ENCODE measurements around the gene ANKRD6.
"Not testable (repeated sequence)": the region's sequence is repeated elsewhere in the genome, so short reads cannot be mapped to it uniquely, and the experiment has no call there.

Gene ANKRD6

DNA sequence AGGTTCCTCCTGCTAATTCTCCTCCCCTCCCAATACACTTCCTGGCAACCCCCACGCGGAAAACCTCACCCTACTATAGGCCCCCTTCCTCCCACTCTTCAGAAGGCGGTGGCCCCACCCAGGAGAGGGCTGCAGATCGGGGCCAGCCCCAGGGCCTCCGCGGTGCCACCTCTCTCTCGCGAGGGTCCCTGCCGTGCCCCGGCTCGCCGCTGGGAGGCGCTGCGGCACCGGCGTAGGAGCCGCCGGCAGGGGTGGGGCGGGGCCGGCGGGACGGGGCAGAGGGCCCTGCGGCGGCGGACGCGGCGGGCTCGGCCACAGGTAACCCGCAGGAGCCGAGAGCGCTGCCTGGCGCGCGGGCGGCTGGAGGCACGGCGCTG, at the start of gene ANKRD6:
Gene ANKRD6, plus strand, starts transcription at position 278 of the 377 bp plus-strand sequence. CDS start 133,825 bp downstream, outside the sequence.
- DNase-seq (ENCODE audit: extremely low read depth in 1 of 2, low read depth in 1 of 2), result peak; percentile 36 to 77

DNA sequence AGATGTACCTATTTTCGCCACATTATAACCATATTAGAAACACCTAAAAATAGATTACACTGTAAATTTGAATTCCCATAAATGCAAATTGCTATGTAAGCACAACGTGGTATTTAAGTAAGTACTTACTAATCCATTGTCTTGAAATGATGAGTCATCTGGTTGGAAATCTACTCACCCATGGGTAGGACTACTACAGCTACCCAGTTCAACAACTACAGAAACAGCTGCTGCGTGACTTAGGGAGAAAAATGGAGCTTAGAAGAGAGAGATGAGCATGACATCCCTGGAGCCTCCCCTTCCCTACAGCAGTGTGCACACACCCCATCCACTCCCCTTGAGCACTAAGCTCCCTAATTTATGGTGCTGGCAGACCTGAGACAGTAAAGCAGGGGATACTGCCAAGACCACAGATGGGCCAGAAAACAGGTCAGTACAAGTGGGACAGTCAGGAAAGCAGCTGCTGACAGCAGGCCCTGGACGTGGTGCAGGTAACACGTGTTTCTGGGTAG, 47.7 kb upstream of the ANKRD6 start:
- no peak for DNase-seq (ENCODE audit: extremely low read depth in 1 of 2, low read depth in 1 of 2)

DNA sequence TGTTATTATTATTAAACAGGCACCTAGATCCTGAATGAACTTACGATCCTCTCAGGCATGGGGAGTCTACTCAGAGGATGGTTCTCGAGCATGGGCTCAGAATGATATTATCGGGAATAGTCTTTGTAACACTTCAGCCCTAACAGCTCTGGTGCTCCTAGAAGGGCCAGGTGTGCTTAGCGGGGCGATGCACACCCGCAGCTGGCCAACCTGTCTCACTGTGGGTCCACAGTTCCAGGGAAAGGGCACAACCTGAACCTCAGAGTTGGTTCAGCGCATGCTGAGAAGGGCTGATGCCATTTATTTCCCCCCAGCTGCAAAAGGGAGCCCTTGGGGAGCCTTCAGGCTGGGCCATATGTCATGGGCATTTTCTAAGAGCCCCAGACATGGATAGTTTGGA, 47.1 kb upstream of the ANKRD6 start:
- no peak for DNase-seq (ENCODE audit: extremely low read depth in 1 of 2, low read depth in 1 of 2)

DNA sequence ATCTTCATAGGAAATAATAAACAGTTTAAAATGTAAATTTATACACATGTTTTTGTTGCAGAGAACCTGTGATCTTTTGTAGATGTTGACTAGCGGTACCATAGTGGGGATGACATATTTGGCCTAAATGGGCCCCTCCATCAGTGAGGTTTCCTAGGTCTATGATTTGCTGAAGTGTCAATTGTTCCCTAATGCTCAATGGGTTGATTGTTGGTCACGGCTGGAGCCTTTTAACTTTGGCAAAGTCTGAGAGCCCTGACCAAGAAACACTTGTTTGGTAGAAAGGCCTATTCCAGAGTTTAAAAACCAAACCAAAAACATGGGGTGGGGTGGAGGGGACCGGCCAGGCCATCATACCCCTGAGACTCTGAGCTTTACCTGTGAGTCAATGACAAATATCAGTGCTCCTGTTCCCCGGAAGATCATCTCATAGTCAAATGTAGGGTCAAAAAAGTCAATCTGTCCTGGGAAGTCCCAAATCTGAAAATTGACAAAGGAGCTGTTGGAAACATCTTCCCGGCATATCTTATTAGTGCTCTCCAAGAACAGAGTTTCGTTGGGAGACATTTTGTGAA, 45.9 kb upstream of the ANKRD6 start:
- no peak for DNase-seq (ENCODE audit: extremely low read depth in 1 of 2, low read depth in 1 of 2)

DNA sequence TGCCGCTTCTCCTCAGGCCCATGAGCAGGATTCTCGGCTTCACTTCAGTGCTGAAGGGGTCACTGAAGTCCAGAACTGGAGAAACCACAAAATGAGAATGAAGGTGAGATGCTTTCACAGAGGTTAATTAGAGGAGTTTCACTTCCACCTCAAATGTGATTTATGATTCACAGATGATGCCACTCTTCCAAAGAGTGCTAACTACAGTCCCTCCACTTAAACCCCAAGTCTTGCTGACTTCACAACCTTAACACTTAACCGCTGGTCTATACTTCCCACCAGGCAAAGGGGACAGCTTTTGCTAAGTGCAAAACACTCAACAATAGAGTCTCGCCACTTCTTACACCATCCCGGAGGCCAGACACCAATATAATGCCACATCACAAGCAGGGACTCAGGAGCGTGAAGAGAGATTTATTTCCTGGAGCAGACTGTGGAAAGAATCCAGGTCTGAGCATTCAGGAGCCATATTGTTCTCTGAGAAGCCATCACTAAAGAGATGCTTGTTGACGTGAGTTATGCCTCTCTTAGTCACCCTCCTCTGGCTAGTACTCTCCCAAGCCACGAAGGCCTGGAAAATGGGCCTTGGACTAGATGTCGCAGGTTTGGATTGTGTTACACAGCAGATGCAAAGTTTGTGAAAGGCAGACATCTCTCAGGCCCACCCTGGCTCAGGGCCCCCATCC, 45.3 kb upstream of the ANKRD6 start:
- DNase-seq (ENCODE audit: extremely low read depth in 1 of 2, low read depth in 1 of 2), result no peak

DNA sequence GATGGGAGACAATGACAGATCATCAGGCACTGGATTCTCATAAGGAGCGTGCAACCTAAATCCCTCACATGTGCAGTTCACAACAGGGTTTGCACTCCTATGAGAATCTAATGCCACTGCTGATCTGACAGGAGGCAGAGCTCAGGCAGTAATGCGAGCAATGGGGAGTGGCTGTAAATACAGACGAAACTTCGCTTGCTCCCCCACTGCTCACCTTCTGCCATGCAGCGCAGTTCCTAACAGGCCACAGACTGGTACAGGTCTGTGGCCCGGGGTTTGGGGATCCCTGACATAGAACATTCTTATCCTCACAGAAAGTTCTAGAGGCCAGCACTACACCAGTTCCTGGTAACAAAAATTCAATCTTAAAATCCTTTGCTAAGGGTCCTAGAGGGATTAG, 44.1 kb upstream of the ANKRD6 start:
- no peak for DNase-seq (ENCODE audit: extremely low read depth in 1 of 2, low read depth in 1 of 2)

DNA sequence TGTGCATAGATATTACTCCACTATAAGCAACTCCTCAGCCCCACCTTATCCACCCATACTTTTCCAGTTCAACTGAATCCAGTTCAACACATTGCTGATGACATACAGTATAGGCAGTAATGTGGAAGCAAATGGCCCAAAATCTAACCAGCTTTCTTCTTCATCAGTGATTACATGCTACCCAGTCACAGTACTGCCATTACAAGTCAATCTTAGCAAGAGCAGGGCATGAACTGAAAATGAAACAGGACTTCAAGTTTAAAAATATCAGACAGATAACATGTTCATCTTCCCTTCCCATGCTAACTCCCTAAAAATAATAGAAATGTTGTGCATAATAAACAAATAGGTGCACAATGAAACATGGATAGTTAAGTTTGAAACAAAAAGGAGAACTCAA, 40.1 kb upstream of the ANKRD6 start:
- no peak for DNase-seq (ENCODE audit: extremely low read depth in 1 of 2, low read depth in 1 of 2)

DNA sequence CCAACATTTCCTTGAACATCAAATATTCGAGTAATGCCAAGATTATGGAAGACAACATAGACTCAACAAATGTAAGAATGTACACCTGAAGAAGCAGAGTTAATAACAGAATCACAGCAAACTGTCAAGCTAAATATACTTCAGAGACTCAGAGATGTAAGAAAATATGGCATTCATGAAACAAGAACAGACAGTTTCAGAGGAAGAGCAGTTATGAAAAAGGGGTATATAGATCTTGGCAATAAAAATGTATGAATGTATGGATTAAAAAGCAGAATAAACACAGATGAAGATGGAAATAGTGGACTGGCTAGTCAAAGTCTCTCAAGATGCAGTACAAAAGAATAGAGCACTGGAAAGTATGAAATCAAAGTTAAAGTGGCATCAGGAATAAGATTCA, 39.3 kb upstream of the ANKRD6 start:
- DNase-seq (ENCODE audit: extremely low read depth in 1 of 2, low read depth in 1 of 2), result no peak

DNA sequence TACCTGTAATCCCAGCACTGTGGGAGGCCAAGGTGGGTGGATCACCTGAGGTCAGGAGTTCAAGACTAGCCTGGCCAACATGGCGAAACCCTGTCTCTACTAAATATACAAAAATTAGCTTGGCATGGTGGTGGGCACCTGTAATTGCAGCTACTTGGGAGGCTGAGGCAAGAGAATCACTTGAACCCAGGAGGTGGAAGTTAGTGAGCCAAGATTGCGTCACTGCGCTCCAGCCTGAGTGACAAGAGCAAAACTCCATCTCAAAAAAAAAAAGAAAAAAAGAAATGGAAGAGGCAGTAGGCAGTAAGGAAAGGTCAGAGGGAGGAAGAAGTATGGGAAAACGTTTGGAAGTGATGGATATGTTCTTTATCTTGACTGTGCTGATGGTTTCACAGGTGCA, 35.1 kb upstream of the ANKRD6 start:
- DNase-seq (ENCODE audit: extremely low read depth in 1 of 2, low read depth in 1 of 2), result not testable (repeated sequence)

DNA sequence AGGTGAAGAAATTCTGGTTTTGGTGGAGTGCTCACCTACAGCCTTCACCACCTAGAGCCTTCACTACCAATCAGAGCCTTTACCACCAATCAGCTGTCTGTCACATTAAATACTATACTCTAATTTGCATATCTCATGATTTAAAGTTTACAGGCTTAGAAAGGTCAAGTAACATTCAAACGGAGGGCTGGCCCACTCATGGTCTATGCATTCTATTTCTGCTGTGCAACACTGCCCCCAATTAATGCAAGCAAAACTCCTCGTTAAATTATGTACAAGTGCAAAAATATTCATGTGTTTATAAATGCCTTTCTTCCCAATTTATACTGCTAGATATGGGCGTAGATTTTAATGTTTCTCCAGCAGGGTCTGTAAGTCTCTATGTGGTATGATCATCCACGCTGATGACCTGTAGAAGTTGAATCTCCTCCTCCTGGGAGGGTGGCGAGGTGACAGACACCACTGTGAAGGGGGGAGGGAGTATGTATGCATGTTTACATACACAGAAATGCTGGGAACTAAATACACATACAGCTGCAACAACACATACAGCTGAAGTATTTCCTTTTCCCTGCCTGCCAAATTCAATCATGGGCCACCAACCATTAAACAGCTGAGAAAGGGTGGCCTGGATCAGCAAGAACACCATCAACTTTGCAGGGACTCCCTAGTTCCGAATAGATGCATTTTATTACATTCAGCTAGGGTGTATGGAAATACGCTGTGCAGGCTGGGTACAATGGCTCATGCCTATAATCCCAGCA, 34.0 kb upstream of the ANKRD6 start:
- DNase-seq (ENCODE audit: extremely low read depth in 1 of 2, low read depth in 1 of 2), result no peak

DNA sequence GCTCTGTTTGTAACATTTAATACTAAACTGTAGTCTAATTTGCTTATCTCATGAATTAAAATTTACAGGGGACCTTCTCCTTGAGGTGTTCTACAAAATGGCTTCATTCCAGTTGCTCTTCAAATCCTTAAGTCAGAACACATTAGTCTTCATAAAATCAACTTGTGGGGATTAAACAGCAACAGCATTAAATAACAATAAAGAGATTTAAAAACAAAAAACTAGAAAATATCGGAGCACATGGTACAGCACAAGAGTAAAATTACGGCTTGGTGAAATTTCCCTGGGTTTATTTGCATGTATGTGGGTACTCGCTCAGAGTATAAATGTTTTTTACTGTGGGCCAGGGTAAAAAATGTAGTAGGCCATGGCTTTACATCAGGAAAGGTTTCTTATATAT, 32.9 kb upstream of the ANKRD6 start:
- DNase-seq (ENCODE audit: extremely low read depth in 1 of 2, low read depth in 1 of 2), result no peak

DNA sequence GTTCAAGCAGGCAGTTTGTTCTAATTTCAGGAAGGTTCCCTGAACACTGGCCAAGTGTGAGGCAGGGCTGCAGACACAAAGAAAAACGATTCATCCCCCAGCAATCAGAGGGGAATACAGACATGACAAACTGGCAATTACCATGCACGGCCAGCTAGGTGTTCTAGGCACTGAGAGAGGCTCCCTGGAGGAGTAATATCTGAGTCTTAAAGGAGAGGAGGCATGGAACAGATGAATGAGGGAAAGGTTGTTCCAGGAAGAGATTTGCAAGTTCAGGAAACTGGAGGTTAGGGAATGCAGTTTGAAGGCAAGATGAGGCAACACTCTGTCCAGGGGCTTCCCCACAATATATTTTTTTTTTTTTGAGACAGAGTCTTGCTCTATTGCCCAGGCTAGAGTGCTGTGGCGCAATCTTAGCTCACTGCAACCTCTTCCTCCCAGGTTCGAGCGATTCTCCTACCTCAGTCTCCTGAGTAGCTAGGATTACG, 32.0 kb upstream of the ANKRD6 start:
- DNase-seq (ENCODE audit: extremely low read depth in 1 of 2, low read depth in 1 of 2), result no peak

DNA sequence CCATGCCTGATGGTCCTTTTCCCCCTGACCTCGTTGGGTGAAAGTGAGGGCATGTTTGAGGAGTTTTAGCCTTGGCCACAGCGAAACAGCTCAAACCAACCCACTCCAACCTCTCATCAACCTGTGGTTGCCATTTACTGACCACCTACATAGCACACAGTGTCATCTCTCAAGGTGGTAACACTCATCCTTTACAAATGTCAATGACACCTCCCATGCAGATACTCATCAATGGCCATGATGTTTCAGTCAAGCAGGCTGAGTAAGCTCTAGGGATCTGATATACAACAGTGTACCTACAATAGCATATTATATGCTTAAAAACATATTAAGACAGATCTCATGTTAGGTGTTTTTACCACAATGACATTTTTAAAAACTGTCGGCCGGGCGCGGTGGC, 30.2 kb upstream of the ANKRD6 start:
- no peak for DNase-seq (ENCODE audit: extremely low read depth in 1 of 2, low read depth in 1 of 2)

DNA sequence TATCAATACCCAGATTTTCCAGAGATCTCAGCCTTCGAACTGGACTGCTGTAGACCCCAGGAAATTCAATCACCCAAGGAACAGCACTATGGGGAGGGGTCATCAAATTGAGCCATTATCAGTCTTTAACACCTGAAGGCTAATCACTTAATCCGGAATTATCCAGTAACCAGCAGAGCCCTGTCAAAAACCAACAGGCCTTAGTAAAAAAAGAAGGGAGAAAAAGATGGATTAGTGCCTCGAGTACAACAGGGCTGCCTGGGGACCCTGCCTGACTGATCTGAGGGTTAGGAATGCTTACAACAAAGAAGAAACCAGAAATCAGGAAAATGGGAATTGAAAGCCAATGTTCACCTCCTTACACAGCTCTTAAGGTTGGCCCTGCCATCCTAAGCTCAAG, 28.4 kb upstream of the ANKRD6 start:
- DNase-seq (ENCODE audit: extremely low read depth in 1 of 2, low read depth in 1 of 2), result no peak

DNA sequence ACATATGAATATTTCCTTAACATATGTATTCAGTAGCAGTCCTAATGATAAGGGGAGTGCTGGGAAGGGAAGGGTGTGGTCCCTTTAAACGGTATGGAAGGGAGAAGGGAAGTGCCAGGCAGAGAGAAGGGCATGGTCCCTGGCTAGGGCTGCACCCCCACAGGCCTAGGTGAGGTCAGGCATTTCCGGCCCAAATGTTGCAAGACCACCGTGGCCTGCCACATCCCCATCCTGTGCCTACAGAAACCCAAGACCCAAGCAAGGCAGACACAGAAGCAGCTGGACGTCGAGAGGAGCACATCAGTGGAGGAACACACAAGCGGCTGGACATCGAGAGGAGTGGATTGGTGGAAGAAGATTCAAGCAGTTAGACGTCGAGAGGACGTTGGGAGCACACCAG, 26.8 kb upstream of the ANKRD6 start:
- DNase-seq (ENCODE audit: extremely low read depth in 1 of 2, low read depth in 1 of 2), result no peak

DNA sequence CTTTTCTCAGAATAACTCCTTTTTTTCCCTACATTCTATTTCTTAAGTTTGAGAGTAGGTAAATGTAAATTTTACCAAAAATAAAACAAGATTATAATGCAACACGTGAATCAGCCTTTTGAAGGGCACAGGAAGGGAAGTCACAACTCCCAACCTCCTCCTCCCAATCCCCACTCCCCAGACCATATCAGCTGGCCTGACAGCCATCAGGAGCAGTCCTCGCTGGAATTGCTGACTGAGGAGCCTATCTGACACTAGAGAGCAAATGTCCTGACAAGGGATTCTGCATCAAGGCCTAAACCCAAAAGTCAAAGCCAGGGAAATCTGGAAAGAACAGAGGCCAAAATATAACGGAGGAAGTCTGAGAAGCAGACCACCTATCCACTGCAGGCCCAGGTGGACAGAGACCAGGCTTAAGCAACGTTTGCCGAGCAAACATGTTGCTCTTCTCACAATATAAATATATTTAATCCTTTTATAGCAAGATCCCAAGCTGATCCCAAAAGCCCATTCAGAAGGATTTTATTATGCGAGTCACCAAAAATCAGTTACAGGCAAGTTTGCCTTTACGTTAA, 23.4 kb upstream of the ANKRD6 start:
- no peak for DNase-seq (ENCODE audit: extremely low read depth in 1 of 2, low read depth in 1 of 2)

DNA sequence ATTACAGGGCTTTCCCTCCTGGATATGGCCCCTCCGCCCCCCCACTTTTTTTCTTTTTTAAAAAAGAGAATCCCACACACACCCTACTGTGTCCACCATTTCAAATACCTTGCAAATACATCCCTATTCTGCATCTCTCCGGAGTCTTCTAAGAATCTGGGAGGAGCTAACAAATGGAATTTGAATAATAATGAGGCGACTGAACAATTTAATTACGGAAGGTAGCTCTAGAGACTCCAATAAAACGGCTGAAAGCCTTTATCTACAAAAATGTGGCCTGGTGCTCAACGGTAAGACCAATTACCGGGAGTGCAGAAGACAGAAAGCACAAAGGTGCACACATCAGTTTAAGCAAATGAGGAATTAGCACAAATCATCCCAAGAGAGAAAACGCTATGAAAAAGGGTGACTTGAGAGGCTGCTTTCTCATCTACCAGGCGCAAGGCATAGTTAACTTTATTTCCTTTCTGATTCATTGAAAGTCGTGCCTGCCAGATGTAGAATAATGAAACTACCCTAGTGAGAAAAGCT, 22.7 kb upstream of the ANKRD6 start:
- DNase-seq (ENCODE audit: extremely low read depth in 1 of 2, low read depth in 1 of 2), result no peak

DNA sequence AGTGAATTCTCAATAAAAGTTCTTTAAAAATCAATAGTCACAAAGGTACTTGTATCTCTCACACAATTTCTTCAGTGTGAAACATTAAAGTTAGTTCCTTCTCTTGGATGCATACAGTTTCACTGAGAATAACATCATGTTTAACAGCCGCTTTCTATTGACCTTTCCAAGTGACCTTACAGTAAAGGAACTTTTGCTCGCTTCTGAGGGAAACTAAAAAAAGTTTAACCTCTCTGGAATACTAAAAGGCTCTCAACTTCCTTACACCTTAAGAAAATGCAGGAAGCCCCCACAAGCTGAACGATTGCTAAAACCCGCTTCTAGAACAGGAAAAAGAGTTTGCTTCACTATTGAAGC, 22.2 kb upstream of the ANKRD6 start:
- no peak for DNase-seq (ENCODE audit: extremely low read depth in 1 of 2, low read depth in 1 of 2)

DNA sequence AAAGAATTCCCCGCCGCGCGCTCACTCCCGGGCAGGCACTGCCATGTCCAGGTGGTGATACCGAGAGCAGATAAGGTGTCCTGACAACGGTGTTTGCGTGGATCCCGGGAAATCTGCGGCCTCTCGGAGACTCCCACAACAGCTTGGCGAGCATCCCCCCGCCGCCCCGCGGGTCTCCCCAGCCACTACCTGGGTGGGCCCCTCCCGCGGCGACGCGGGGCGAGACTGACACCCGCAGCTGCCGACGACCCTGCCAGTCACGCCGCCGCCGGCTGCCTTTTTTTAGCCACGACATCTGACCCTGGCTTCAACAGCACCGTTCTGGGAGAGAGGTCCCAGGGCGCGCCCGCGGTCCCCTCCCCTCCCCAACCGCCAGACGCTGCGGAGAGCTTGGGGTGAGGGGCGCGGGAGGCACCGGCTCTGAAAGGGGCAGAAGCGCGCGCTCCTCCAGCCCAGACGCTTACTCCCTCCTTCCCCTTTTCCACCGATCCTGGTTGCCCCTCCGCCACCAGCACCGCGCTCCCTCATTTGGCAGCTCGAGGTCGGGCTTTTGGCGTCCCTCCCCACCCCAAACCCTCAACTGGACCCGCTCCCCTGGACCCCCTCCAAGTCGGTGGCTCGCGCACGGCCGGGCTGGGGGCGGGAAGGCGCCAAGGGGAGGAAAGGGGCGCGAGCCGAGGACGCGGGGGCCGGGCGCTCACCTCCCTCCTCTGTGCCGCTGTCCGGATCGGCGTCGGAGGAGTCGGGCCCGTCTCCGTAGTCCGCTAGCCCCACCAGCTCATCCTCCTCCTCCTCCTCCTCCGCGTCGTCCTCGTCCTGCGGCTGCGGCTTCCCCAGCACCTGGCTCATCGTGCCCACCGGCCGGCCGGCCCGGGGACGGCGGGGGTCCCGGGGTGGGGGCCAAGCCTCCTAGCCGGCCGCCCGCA, 21.5 kb upstream of the ANKRD6 start:
- no peak for DNase-seq (ENCODE audit: extremely low read depth in 1 of 2, low read depth in 1 of 2)
